Measurements from ENCODE around the gene DIAPH2. TPM values are rescaled to one million over a fixed set of nuclear protein-coding genes. Genes with fewer than 3 reads are reported as not detected.

The DIAPH2 gene
- total and polyA plus RNA-seq, 2 of the 13 experiments (the other 11 are each of a cell fraction or from before 2014, with no cell fraction given), result 2.1 to 8.5 TPM

GRCh38 chrX:97402333-97402732, 717.7 kb downstream of the DIAPH2 start (continued):
- TF ChIP-seq, protein P1, sequence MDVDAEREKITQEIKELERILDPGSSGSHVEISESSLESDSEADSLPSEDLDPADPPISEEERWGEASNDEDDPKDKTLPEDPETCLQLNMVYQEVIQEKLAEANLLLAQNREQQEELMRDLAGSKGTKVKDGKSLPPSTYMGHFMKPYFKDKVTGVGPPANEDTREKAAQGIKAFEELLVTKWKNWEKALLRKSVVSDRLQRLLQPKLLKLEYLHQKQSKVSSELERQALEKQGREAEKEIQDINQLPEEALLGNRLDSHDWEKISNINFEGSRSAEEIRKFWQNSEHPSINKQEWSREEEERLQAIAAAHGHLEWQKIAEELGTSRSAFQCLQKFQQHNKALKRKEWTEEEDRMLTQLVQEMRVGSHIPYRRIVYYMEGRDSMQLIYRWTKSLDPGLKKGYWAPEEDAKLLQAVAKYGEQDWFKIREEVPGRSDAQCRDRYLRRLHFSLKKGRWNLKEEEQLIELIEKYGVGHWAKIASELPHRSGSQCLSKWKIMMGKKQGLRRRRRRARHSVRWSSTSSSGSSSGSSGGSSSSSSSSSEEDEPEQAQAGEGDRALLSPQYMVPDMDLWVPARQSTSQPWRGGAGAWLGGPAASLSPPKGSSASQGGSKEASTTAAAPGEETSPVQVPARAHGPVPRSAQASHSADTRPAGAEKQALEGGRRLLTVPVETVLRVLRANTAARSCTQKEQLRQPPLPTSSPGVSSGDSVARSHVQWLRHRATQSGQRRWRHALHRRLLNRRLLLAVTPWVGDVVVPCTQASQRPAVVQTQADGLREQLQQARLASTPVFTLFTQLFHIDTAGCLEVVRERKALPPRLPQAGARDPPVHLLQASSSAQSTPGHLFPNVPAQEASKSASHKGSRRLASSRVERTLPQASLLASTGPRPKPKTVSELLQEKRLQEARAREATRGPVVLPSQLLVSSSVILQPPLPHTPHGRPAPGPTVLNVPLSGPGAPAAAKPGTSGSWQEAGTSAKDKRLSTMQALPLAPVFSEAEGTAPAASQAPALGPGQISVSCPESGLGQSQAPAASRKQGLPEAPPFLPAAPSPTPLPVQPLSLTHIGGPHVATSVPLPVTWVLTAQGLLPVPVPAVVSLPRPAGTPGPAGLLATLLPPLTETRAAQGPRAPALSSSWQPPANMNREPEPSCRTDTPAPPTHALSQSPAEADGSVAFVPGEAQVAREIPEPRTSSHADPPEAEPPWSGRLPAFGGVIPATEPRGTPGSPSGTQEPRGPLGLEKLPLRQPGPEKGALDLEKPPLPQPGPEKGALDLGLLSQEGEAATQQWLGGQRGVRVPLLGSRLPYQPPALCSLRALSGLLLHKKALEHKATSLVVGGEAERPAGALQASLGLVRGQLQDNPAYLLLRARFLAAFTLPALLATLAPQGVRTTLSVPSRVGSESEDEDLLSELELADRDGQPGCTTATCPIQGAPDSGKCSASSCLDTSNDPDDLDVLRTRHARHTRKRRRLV (CRISPR knock-in tag; IDR thresholded peaks at IDR 0.05), result no peak
- no peak for TF ChIP-seq SATB2 (CRISPR knock-in tag; IDR thresholded peaks at IDR 0.05)
- TF ChIP-seq NFKB2 (CRISPR knock-in tag; IDR thresholded peaks at IDR 0.05; ENCODE audit: borderline replicate concordance), result no peak
- TF ChIP-seq ZNF547 (CRISPR knock-in tag; IDR thresholded peaks at IDR 0.05), result no peak
- TF ChIP-seq ZNF709 (CRISPR knock-in tag; IDR thresholded peaks at IDR 0.05), result no peak
- TF ChIP-seq ZC3H13 (CRISPR knock-in tag; IDR thresholded peaks at IDR 0.05), result no peak

DNA sequence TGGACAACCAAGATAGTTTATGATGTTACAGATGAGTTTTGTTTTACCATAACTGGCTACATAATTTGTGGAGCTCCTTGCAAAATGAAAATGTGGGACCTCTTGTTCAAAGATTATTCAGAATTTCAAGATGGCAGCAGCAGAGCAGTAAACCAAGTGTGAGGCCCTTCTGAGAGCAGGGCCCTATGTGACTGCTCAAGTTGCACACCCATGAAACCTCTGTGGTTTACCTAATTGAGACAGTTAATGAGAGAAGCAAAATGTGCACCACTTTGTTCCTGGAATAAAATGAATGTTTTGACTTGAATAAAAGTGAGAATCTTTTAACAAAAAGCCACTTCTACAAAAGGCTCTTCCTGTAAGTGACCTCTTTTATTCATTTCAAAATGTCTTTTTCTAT, 718.3 kb downstream of the DIAPH2 start:
- no peak overlapping the region for H3K27ac ChIP-seq (ENCODE audit: extremely low read length, insufficient read depth, low read length)
- CTCF ChIA-PET (ENCODE audit: low intra/inter-chr PET ratio, low total read pairs), result no interaction called here

More for the DNA sequence above, 718.3 kb downstream of the DIAPH2 start:
- Histone ChIP-seq H3K9ac (ENCODE audit: insufficient read depth, low read depth, low read length) (no peak overlapping the region), H3K9me3 (ENCODE audit: low read length) (no peaks in the 10 kb centered on the region), H3K4me3 (replicated peaks in 1 of 3; ENCODE audit: insufficient read depth in 1 of 3, low read depth in 2 of 3, low read length in 3 of 3) (no peak overlapping the region), H3K27me3 (ENCODE audit: control insufficient read depth in 1 of 2, insufficient read depth in 2 of 2, low read length in 2 of 2) (no peaks in the 10 kb centered on the region), H3K79me2 (ENCODE audit: insufficient read depth, low read length) (no peaks in the 10 kb centered on the region), H3K4me2 (ENCODE audit: low read depth, low read length) (no peak overlapping the region), H2AFZ (ENCODE audit: low read length) (no peak overlapping the region), H4K20me1 (ENCODE audit: insufficient read depth, low read length) (no peaks in the 10 kb centered on the region), H3K36me3 (replicated peaks in 1 of 2; ENCODE audit: control insufficient read depth in 1 of 2, insufficient read depth in 2 of 2, low read length in 2 of 2) (no peaks in the 10 kb centered on the region), H3K4me1 (ENCODE audit: insufficient read depth, low read length) (0 out of 2 replicates have a peak, but pooled peaks cover 9% of the 10 kb centered on the region)
- intact Hi-C loops (cut with micrococcal nuclease; ENCODE audit: unreplicated experiment), result no loop called here
- POLR2A ChIA-PET, result no interaction called here
- no TSS peak for BruUV-seq (replicated peaks)
- in situ Hi-C loops (cut with HindIII; ENCODE audit: extremely low pct_ligation_motif_present, low pct_unique_long_range_greater_than_20kb), result no loop called here
- ATAC-seq (no peak), DNase-seq (ENCODE audit: low spot score) (no peak), FAIRE-seq (no peak)
- TF ChIP-seq ZNF337 (CRISPR knock-in tag; IDR thresholded peaks at IDR 0.05; ENCODE audit: borderline replicate concordance, low read depth) (no peak), LBX2 (CRISPR knock-in tag; IDR thresholded peaks at IDR 0.05; ENCODE audit: borderline replicate concordance) (no peak), ZFP82 (CRISPR knock-in tag; IDR thresholded peaks at IDR 0.05; ENCODE audit: borderline replicate concordance) (no peak), NR1H2 (CRISPR knock-in tag; IDR thresholded peaks at IDR 0.05; ENCODE audit: borderline replicate concordance, low read depth) (no peak), HOXD1 (CRISPR knock-in tag; IDR thresholded peaks at IDR 0.05) (no peak), JUN (CRISPR knock-in tag; IDR thresholded peaks at IDR 0.05) (no peak)
- TF ChIP-seq, protein P2, sequence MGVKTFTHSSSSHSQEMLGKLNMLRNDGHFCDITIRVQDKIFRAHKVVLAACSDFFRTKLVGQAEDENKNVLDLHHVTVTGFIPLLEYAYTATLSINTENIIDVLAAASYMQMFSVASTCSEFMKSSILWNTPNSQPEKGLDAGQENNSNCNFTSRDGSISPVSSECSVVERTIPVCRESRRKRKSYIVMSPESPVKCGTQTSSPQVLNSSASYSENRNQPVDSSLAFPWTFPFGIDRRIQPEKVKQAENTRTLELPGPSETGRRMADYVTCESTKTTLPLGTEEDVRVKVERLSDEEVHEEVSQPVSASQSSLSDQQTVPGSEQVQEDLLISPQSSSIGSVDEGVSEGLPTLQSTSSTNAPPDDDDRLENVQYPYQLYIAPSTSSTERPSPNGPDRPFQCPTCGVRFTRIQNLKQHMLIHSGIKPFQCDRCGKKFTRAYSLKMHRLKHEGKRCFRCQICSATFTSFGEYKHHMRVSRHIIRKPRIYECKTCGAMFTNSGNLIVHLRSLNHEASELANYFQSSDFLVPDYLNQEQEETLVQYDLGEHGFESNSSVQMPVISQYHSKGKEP (CRISPR knock-in tag; IDR thresholded peaks at IDR 0.05), result no peak
- TF ChIP-seq, protein P3, sequence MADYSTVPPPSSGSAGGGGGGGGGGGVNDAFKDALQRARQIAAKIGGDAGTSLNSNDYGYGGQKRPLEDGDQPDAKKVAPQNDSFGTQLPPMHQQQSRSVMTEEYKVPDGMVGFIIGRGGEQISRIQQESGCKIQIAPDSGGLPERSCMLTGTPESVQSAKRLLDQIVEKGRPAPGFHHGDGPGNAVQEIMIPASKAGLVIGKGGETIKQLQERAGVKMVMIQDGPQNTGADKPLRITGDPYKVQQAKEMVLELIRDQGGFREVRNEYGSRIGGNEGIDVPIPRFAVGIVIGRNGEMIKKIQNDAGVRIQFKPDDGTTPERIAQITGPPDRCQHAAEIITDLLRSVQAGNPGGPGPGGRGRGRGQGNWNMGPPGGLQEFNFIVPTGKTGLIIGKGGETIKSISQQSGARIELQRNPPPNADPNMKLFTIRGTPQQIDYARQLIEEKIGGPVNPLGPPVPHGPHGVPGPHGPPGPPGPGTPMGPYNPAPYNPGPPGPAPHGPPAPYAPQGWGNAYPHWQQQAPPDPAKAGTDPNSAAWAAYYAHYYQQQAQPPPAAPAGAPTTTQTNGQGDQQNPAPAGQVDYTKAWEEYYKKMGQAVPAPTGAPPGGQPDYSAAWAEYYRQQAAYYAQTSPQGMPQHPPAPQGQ (CRISPR knock-in tag; IDR thresholded peaks at IDR 0.05; ENCODE audit: borderline replicate concordance), result no peak

Data from HepG2 (cell line).